Esophagus squamous epithelium (tissue), 5 donors: ENCODE results near the gene CFAP20. TPM values are rescaled to one million over a fixed set of nuclear protein-coding genes. Genes with fewer than 3 reads are reported as not detected.
"Not testable (repeated sequence)": the region's sequence is repeated elsewhere in the genome, so short reads cannot be mapped to it uniquely, and the experiment has no call there.

ENCODE experiments used
- DNase-seq: peaks from one replicate; lab custom pipeline; 2025; lab: John Stamatoyannopoulos, UW
- H3K27ac ChIP-seq, 4 donors: fragments of 200-600 bp; sonication (generic); one replicate each; pipeline ENCODE4 v1.5.1; 2016 to 2019; ENCODE audit warnings: mild to moderate bottlenecking in 1 of 4
- H3K27me3 ChIP-seq, 4 donors: fragments of 200-600 bp; sonication (generic); 1 replicate in 3 of 4; 2 replicates in 1 of 4; pipeline versions ENCODE4 v1.5.1 to v1.6.0; 2017 to 2021; ENCODE audit warnings: antibody characterized with exemption in 1 of 4
- H3K36me3 ChIP-seq, 3 donors: fragments of 200-600 bp; sonication (generic); one replicate each; pipeline ENCODE4 v1.5.1; 2016 to 2019
- H3K4me1 ChIP-seq, 3 donors: fragments of 200-600 bp; sonication (generic); one replicate each; pipeline ENCODE4 v1.5.1; 2017 to 2019
- H3K4me3 ChIP-seq, 4 donors: fragments of 200-600 bp; sonication (generic); 1 replicate in 3 of 4; 2 replicates in 1 of 4; pipeline ENCODE4 v1.5.1; 2016 to 2019; ENCODE audit warnings: mild to moderate bottlenecking in 2 of 4, moderate library complexity in 1 of 4
- H3K9me3 ChIP-seq, 3 donors: fragments of 200-600 bp; sonication (generic); one replicate each; pipeline ENCODE4 v1.5.1; 2016 to 2019
- CTCF ChIP-seq, 6 experiments: fragments of 450-650 bp in 4 of 6; fragments of 200-600 bp in 2 of 6; sonication (generic) in 2 of 6; IDR thresholded peaks; one replicate each; pipeline ENCODE4 v1.5.1; 2016 to 2019; ENCODE audit warnings: antibody characterized with exemption in 6 of 6, mild to moderate bottlenecking in 4 of 6, moderate library complexity in 4 of 6
- POLR2A ChIP-seq, 4 donors: fragments of 450-650 bp; IDR thresholded peaks; one replicate each; pipeline ENCODE4 v1.6.1; 2017; ENCODE audit warnings: antibody characterized with exemption in 4 of 4, mild to moderate bottlenecking in 4 of 4, moderate library complexity in 3 of 4
- WGBS, 2 donors: methylation state at CpG; one replicate each; pipeline ENCODE4 v1.1.5; 2018; 5-methylcytosine and 5-hydroxymethylcytosine counted together
- intact Hi-C: fragments of 100-400 bp; cut with DNase I; formaldehyde crosslinking; loops from one replicate; pipeline ENCODE4 v1.15.0; 2022
- total RNA-seq, 4 donors: library from RNA; depleted of rRNA; stranded (reverse); fragments of >200 nt; gene quantifications; one replicate each; pipeline ENCODE4 v1.1.0, GENCODE V29; 2016
- donor health status: DM: yes; HTN: yes; CAD: no.

Gene CFAP20
- total RNA-seq, 4 donors from 2014 or later, result 26.9 to 33.6 (median 32.0) TPM

DNA sequence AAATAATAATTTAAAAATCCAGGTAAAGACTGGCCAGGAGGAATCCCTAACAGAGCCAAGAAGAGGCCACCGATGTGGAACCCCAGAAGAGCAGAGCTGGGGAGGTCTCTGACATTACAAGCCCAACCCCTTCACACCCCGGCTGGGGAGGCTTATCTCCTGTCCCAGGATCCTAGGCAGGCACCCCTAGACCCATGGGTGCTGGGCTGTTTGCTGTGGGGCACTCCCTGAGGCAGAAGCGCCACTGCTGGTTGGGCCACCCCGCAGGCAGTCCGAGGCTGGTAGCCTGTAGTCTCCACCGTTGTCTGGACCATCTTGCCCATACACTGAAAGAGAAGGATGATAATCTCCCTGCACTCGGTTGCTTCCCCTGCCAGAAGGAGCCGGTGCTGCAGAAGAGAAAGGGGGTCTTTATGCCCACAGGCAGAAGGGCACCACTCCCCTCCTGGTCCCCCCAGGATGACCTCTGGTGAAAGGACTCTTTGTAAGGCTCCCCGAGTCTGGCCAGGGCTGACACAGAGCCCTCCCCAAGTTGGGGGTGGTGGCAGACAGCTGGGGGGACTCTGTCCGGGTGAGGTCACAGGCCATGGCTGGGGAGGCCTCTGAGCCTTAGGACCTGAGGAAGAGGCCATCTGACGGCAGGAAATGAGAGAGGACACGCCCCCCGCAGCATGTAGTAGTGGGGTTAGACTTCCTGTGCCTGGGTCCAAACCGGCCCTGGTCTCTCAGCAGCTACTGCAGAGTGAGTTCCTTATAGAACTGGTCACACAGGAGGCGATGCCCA is 34.2 kb downstream of the CFAP20 start:
- WGBS, 2 donors, result 65 to 68% methylated on average over 7 to 9 of the region's 15 CpGs
- no peak for DNase-seq
- no peak overlapping the region for H3K27ac ChIP-seq
- peaks cover 0 to 5% (median 0%) of the 10 kb centered on the region in 4 donors for H3K27me3 ChIP-seq
- no peaks in the 10 kb centered on the region for H3K4me1 ChIP-seq
- TF ChIP-seq POLR2A (IDR thresholded peaks at IDR 0.05) (no peak), CTCF (IDR thresholded peaks at IDR 0.05) (no peak)
- H3K4me3 ChIP-seq, result no peak overlapping the region
- intact Hi-C loops, result no loop called here
- no peaks in the 10 kb centered on the region for H3K9me3 ChIP-seq
- H3K36me3 ChIP-seq, result no peaks in the 10 kb centered on the region

DNA sequence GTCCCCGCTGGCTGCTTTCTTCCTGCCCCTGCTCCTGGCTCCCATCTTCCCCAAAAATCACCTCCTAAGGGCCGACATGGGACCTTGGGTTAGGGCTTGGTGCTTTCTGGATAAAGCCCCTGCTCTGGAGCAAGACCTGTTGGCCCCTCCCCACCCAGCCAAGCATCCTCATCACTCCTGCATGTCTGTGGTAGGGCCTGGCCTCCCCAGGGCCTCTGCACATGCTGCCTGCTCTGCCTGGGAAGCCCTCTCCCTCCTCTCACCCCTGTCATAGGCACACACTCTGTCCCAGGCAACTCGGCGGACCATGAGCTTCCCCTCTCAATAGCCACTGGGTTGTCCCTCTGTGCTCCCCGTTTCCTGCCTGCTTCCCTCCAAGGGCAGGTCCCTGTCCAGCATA is 35.2 kb downstream of the CFAP20 start:
- intact Hi-C loops, result no loop called here
- WGBS, 2 donors, result 65 to 67% methylated on average over 2 to 4 of the region's 5 CpGs
- no peaks in the 10 kb centered on the region for H3K36me3 ChIP-seq
- peaks cover 0 to 5% (median 0%) of the 10 kb centered on the region in 4 donors for H3K27me3 ChIP-seq
- DNase-seq, result no peak
- TF ChIP-seq CTCF (IDR thresholded peaks at IDR 0.05) (no peak), POLR2A (IDR thresholded peaks at IDR 0.05) (no peak)
- H3K4me3 ChIP-seq, result no peak overlapping the region
- no peaks in the 10 kb centered on the region for H3K4me1 ChIP-seq
- no peak overlapping the region for H3K27ac ChIP-seq
- H3K9me3 ChIP-seq, result no peaks in the 10 kb centered on the region

GRCh38 chr16:58090396-58090795 is 38.8 kb downstream of the CFAP20 start:
- H3K4me3 ChIP-seq, intact Hi-C loops, H3K27ac ChIP-seq, H3K27me3 ChIP-seq, H3K36me3 ChIP-seq, DNase-seq, H3K4me1 ChIP-seq, H3K9me3 ChIP-seq: not testable (repeated sequence)
- 93 to 94% methylated on average over 3 of the region's 3 CpGs for WGBS, 2 donors

DNA sequence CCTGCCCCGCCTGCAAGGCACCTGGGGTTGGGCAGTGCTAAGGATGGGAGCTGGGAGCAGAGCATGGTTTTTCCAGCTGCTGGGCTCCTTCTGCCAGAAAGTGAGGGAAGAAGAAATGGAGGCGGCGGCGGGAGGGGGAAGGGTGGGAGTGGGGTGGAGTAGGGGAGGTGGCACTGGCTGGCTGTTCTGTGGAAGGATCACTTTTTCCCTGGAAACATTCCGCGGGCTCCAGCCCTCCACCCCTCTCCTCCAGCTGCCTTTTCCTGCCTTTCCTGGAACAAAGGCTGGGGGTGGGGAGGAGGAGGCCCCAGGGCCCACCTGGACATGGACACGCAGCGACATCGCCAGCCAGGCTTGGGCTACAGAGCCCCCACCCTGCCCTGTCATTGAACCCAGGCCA is 41.1 kb downstream of the CFAP20 start:
- TF ChIP-seq CTCF (IDR thresholded peaks at IDR 0.05) (no peak), POLR2A (IDR thresholded peaks at IDR 0.05) (no peak)
- Histone ChIP-seq H3K27ac (no peak overlapping the region), H3K27me3 (no peaks in the 10 kb centered on the region), H3K4me1 (no peaks in the 10 kb centered on the region), H3K36me3 (no peaks in the 10 kb centered on the region), H3K9me3 (no peaks in the 10 kb centered on the region), H3K4me3 (no peak overlapping the region)
- no peak for DNase-seq
- intact Hi-C loops, result no loop called here
- WGBS, 2 donors, result 42 to 51% methylated on average over 7 to 9 of the region's 9 CpGs

DNA sequence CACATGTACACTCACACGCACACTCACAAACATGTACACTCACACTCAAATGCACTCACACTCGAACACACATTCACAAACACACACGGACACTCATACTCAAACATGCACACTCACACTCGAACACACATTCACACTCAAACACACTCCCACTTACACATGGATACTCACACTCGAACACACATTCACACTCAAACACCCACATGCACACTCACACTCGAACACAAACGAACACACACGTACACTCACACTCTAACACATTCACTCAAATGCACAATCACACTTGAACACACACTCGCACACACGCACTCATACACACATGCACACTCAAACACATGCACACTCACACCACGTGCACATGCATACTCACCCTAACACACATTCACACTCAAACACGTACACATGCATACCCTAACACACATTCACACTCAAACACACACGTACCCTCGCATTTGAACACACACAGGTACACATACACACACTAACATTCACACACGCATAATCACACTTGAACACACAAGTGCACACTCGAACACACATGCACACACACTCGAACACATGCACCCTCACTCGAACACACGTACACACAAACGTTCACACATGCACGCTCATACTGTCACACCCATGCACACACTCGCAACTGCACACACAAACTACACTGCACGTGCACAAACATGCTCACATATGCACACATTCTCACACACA is 41.8 kb downstream of the CFAP20 start:
- no peaks in the 10 kb centered on the region for H3K4me1 ChIP-seq
- H3K36me3 ChIP-seq, result no peaks in the 10 kb centered on the region
- intact Hi-C loops, result no loop called here
- DNase-seq, result no peak
- no peak overlapping the region for H3K4me3 ChIP-seq
- no peak overlapping the region for H3K27ac ChIP-seq
- TF ChIP-seq POLR2A (IDR thresholded peaks at IDR 0.05), result no peak
- no peak for TF ChIP-seq CTCF (IDR thresholded peaks at IDR 0.05)
- no peaks in the 10 kb centered on the region for H3K27me3 ChIP-seq
- H3K9me3 ChIP-seq, result no peaks in the 10 kb centered on the region
- 81 to 86% methylated on average over 22 to 23 of the region's 23 CpGs for WGBS, 2 donors
